Limb (tissue), 2 donors: Measurements from ENCODE around the gene MACROH2A2.
A peak's percentile ranks its signal among the peaks of the same experiment; 100 is the strongest.

Experiments
- DNase-seq, 2 donors: peaks; one replicate each; pipeline ENCODE4 v3.0.0-alpha.2; 2016; ENCODE audit errors: extremely low spot score in 2 of 2

MACROH2A2 gene

GRCh38 chr10:70126700-70127395, 74.2 kb downstream of the MACROH2A2 start:
- no peak for DNase-seq

- no peak for DNase-seq
Observed at GRCh38 chr10:70130878-70131559, 78.4 kb downstream of the MACROH2A2 start.

- DNase-seq, result no peak
Observed at GRCh38 chr10:70131560-70131937, 78.9 kb downstream of the MACROH2A2 start.

- peak; percentile 1 to 74 for DNase-seq
Observed at GRCh38 chr10:70132098-70133029, 79.7 kb downstream of the MACROH2A2 start, which contains the start of gene AIFM2. AIFM2 (minus strand) TSS chr10:70132825; CDS start chr10:70124084, 8,741 bp downstream.

GRCh38 chr10:70135046-70135445, 82.4 kb downstream of the MACROH2A2 start:
- DNase-seq, result no peak

GRCh38 chr10:70135684-70136083, 83.0 kb downstream of the MACROH2A2 start:
- no peak for DNase-seq

- DNase-seq, result no peak
Observed at GRCh38 chr10:70137135-70137534, 84.5 kb downstream of the MACROH2A2 start.

GRCh38 chr10:70137927-70138883, 85.6 kb downstream of the MACROH2A2 start:
- no peak for DNase-seq

GRCh38 chr10:70139151-70139996, 86.7 kb downstream of the MACROH2A2 start:
- DNase-seq, result no peak

GRCh38 chr10:70139997-70140250, 87.3 kb downstream of the MACROH2A2 start:
- DNase-seq, result no peak

- DNase-seq, result no peak
Observed at GRCh38 chr10:70140297-70140696, 87.7 kb downstream of the MACROH2A2 start.

GRCh38 chr10:70142555-70142954, 89.9 kb downstream of the MACROH2A2 start:
- no peak for DNase-seq

- no peak for DNase-seq
Observed at GRCh38 chr10:70144372-70145110, 91.9 kb downstream of the MACROH2A2 start.

GRCh38 chr10:70145166-70145665, 92.6 kb downstream of the MACROH2A2 start:
- no peak for DNase-seq

GRCh38 chr10:70145666-70146488, 93.2 kb downstream of the MACROH2A2 start:
- DNase-seq, result peak; percentile 34 to 82

- DNase-seq, result peak; percentile 97 to 98
Observed at GRCh38 chr10:70146489-70147258, 94.0 kb downstream of the MACROH2A2 start, which contains the start of gene TYSND1. TYSND1 (minus strand) TSS chr10:70146700; CDS start chr10:70146586, 114 bp downstream.

- no peak for DNase-seq
Observed at GRCh38 chr10:70147259-70147625, 94.6 kb downstream of the MACROH2A2 start.
